Measurements from ENCODE around the gene DPYSL4.

The DPYSL4 gene

DNA sequence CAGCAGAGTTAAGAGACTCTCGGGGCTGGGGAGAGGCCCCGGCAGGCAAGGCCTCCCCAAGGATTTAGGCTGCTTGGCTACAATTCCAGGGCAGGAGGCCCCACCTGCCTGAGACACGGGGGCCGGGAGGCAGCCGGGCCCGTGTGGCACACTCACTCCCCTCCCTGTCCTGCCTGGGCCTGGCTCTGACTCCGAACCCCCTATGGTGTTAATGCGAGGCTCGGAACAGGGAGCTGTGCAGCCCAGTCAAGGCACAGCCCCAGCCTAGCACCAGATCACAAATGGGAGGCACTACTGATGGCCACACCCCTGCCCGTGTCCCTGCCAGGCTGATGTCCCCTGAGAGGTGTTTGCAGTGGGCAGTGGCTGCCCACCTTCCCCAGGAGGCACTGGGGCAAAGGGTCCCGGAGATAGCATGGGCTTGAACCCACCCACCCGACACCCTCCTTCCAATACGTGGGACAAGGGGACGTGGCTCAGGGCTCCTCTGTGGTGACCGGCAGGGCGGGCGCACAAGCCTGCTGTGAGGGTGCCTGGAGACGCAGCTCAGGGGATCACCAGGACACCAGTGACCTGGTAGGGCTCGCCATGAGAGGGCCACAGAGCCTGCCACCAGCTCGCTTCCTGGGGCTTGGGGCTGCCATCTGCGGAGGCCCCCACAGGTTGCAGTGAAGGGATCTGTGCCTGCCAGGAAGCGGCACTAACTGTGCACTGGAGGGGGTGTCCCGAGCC is 37.0 kb downstream of the DPYSL4 start:
- no peak for DNase-seq (ENCODE audit: low read depth)
- no peak overlapping the region for H3K4me3 ChIP-seq (ENCODE audit: low read length)
- TF ChIP-seq, protein P1, sequence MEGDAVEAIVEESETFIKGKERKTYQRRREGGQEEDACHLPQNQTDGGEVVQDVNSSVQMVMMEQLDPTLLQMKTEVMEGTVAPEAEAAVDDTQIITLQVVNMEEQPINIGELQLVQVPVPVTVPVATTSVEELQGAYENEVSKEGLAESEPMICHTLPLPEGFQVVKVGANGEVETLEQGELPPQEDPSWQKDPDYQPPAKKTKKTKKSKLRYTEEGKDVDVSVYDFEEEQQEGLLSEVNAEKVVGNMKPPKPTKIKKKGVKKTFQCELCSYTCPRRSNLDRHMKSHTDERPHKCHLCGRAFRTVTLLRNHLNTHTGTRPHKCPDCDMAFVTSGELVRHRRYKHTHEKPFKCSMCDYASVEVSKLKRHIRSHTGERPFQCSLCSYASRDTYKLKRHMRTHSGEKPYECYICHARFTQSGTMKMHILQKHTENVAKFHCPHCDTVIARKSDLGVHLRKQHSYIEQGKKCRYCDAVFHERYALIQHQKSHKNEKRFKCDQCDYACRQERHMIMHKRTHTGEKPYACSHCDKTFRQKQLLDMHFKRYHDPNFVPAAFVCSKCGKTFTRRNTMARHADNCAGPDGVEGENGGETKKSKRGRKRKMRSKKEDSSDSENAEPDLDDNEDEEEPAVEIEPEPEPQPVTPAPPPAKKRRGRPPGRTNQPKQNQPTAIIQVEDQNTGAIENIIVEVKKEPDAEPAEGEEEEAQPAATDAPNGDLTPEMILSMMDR (IDR thresholded peaks at IDR 0.05; ENCODE audit: insufficient read depth, low read depth, low read length, missing control alignments): no peak

DNA sequence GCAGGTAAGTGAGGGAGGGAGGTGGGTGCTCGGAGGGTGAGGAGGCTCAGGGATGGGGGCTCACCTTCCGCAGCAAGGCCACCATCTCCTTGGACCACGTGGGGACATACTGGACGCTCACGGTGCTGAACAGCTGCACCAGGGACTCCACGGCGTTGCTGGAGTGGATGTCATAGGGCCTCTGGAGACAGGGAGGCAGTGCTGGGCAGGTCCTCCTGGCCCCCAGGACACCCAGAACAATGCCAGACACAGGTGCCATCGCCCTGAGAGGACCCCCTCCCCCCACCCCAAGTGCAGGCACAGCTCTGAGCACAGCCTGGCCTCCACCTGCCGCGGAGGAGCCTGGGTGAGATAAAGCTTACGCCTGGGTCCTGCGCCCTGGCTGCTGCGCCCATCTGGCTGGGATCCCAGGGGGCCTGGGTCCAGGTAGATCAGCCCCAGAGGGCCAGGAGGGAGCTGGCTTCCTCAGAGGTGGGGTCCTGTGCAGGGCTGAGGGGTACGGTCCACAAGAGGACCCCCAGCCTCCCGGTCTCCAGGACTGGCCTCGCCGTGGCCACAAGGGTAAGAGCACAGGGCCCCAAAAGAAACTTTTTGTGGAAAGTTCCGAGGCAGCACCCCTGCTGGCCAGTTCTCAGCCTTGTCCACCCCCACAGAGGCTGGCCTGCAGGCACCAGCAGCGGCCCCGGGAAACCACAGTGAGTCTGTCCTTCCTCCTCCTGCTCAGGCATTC is 37.8 kb downstream of the DPYSL4 start:
- TF ChIP-seq, protein P1 (IDR thresholded peaks at IDR 0.05; ENCODE audit: insufficient read depth, low read depth, low read length, missing control alignments): no peak
- no peak overlapping the region for H3K4me3 ChIP-seq (ENCODE audit: low read length)
- no peak for DNase-seq (ENCODE audit: low read depth)

DNA sequence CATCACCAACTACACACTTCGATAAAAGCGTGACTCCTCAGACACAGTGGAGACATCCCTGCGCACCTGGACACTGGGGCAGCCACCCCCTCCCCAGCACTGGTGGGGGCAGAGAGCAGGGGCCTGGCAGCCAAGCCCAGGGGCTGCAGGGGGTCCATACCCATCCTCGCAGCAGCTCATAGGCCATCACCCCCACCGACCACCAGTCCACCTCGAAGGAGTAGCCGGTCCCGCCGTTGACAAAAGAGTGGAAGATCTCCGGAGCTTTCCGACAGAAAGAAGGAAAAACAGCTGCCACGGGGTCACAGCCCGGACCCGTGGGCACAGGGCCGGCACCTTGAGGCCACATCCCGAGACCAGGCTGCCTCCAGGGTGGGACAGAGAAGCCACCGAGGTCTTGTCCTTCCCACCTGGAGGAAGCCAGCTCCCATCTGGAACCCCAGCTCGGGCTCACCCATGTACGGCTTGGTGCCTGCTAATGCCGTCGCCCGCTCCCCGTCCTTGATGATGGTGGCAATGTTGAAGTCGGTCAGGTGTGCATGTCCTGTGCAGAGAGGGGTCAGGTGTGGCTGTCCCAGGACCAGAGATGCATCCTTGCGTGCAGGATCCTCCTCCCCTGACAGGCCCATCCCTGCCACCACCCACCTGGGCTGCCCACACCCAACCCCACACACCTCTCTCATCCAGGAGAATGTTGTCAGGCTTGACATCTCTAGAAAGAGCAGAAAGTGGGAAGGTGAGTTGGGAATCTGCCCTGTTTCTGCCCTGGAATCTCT is 38.5 kb downstream of the DPYSL4 start:
- TF ChIP-seq, protein P1 (IDR thresholded peaks at IDR 0.05; ENCODE audit: insufficient read depth, low read depth, low read length, missing control alignments): no peak
- no peak overlapping the region for H3K4me3 ChIP-seq (ENCODE audit: low read length)
- no peak for DNase-seq (ENCODE audit: low read depth)

DNA sequence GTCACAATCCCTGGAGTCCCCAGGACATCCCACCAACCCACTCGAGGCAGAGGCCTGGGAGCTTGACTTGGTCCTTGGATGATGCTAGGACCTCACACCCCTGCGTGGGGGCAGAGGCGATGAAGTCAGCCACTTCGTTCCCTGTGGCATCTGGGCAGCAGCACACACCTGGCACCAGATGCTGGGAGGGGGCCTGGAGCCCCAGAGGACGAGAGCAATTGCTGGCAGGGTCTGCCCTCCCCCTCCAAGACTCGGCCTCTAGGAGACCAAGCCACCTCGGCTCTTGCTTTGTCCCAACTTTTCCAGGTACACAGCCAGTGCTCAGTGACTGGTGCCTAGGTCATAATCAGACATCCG is 39.1 kb downstream of the DPYSL4 start:
- TF ChIP-seq, protein P1 (IDR thresholded peaks at IDR 0.05; ENCODE audit: insufficient read depth, low read depth, low read length, missing control alignments): no peak
- no peak overlapping the region for H3K4me3 ChIP-seq (ENCODE audit: low read length)
- no peak for DNase-seq (ENCODE audit: low read depth)

DNA sequence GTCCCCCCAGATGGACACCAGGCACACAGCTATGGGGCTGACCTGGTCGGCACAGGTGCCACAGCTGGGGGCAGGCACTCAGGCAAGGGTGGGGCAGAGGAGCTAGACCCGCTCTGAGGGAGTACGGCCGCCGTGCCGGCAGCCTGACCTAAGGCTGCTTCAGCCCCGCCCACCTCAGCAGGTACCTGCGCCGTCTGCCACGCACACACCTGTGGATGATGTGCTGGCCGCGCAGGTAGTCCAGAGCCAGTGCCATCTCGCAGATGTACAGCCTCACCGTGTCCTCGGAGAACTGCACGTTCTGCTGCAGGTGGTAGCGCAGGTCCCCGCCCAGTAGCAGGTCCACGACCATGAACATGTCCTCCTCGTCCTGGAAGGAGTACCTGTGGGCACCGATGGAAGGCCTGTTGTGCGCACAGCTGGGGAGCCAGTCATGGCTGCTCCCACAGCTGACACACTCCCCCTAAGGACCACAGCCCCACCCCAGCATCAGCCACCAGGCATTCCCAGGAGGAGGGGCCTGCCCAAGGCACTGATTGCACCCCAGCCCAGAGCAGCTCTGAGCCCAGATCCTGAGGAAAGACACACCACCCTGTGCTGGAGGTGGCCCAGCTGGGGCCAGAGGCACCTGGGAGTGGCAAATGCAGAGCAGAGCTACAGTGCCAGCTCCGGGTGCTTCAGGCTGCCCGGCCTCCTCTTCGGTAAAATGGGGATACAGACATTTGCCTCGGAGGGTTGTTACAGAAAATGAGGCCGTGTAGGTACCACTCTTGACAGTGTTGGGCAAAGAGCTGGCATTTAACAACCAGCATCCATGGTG is 40.0 kb downstream of the DPYSL4 start:
- no peak for DNase-seq (ENCODE audit: low read depth)
- TF ChIP-seq, protein P1 (IDR thresholded peaks at IDR 0.05; ENCODE audit: insufficient read depth, low read depth, low read length, missing control alignments): no peak
- H3K4me3 ChIP-seq (ENCODE audit: low read length): no peak overlapping the region

DNA sequence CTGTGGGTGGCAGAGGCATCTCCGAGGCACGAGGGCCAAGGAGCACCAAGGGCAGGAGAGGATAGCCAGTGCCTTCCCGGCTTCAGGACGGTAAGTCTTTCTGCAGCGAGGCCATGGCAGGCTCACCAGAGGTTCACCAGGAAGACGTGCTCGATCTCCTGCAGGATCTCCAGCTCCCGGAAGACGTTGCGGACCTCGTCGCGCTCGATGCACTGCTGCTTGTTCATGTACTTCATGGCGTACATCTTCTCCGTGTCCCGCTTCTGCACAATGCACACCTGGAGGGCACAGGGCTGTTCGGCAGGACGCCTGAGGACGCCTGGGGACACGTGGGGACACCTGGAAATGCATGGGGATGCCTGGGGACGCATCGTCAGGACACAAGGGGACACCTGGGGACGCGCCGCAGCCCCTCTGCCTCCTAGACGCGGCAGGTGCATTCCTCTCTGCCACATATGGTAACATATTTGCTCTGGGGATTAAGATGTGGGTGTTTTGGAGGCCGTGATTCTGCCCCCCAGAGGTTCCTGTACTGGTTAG is 41.2 kb downstream of the DPYSL4 start:
- TF ChIP-seq, protein P1 (IDR thresholded peaks at IDR 0.05; ENCODE audit: insufficient read depth, low read depth, low read length, missing control alignments): no peak
- H3K4me3 ChIP-seq (ENCODE audit: low read length): no peak overlapping the region
- no peak for DNase-seq (ENCODE audit: low read depth)
